H1 (cell line): ENCODE results near the gene KDF1. TPM values are rescaled to one million over a fixed set of nuclear protein-coding genes. Genes with fewer than 3 reads are reported as not detected.

Experiments used
- CTCF ChIA-PET: fragments of 300-600 bp; sonication (Branson Sonifier 250); formaldehyde crosslinking; loops from one replicate; lab custom pipeline; 2021; ENCODE audit not compliant: partially characterized antibody; lab: Charles Lee
- POLR2A ChIA-PET: fragments of 300-600 bp; sonication (Branson Sonifier 250); formaldehyde crosslinking; loops from one replicate; lab custom pipeline; 2021; ENCODE audit warnings: inconsistent platforms; ENCODE audit not compliant: partially characterized antibody; lab: Charles Lee
- DNase-seq, 2 experiments: peaks; one replicate each; pipeline versions ENCODE4 v3.0.0 to v3.0.0-alpha.2; 2010 to 2022; ENCODE audit warnings: low spot score in 2 of 2, low read depth in 1 of 2, mixed read lengths in 1 of 2
- FAIRE-seq: peaks from 2 replicates; lab custom pipeline; 2011; peaks lifted over from hg19 to GRCh38; lab: Jason Lieb, UNC
- H2AFZ ChIP-seq: 2 replicates; pipeline ENCODE4 v1.8.1; 2012; ENCODE audit warnings: low read length, inconsistent platforms
- H2AK5ac ChIP-seq: 2 replicates; pipeline ENCODE4 v1.6.1; 2013; ENCODE audit warnings: low read depth, low read length
- H2BK120ac ChIP-seq: replicated peaks from 2 replicates; pipeline ENCODE3; 2013; ENCODE audit warnings: low read depth, low read length, inconsistent platforms
- H2BK12ac ChIP-seq: 2 replicates; pipeline ENCODE4 v1.6.1; 2013; ENCODE audit warnings: low read depth, low read length
- H2BK15ac ChIP-seq: 2 replicates; pipeline ENCODE4 v1.6.1; 2013; ENCODE audit warnings: low read length
- H2BK20ac ChIP-seq: 2 replicates; pipeline ENCODE4 v1.6.1; 2013; ENCODE audit warnings: low read length
- H2BK5ac ChIP-seq: 2 replicates; pipeline ENCODE4 v1.6.1; 2013; ENCODE audit warnings: low read depth, low read length
- H3K14ac ChIP-seq: 2 replicates; pipeline ENCODE4 v1.6.1; 2013; ENCODE audit warnings: inconsistent platforms; ENCODE audit not compliant: insufficient read length
- H3K18ac ChIP-seq: 2 replicates; pipeline ENCODE4 v1.6.1; 2013; ENCODE audit warnings: low read length; ENCODE audit errors: extremely low read depth
- H3K23ac ChIP-seq: 2 replicates; pipeline ENCODE4 v1.6.1; 2013; ENCODE audit warnings: inconsistent platforms; ENCODE audit not compliant: insufficient read length
- H3K23me2 ChIP-seq: 2 replicates; pipeline ENCODE4 v1.6.1; 2013; ENCODE audit warnings: low read depth, low read length
- H3K27ac ChIP-seq: 2 replicates; pipeline ENCODE4 v1.6.1; 2011; ENCODE audit warnings: low read depth, low read length, inconsistent platforms
- H3K27me3 ChIP-seq, 4 experiments: replicated peaks in 1 of 4; 1 replicate in 1 of 4; 2 replicates in 3 of 4; pipeline versions ENCODE4 v1.6.1 to v1.8.1; 2011 to 2013; ENCODE audit warnings: low read length in 3 of 4, mild to moderate bottlenecking in 3 of 4, inconsistent platforms in 2 of 4, mixed read lengths in 2 of 4, moderate library complexity in 1 of 4; ENCODE audit not compliant: control insufficient read depth in 3 of 4, insufficient read depth in 3 of 4; ENCODE audit errors: extremely low read depth in 1 of 4
- H3K36me3 ChIP-seq, 4 experiments: 2 replicates each; pipeline versions ENCODE4 v1.6.1 to v1.8.1; 2011 to 2013; ENCODE audit warnings: mild to moderate bottlenecking in 4 of 4, low read length in 3 of 4, moderate library complexity in 2 of 4, control low read depth in 1 of 4, inconsistent platforms in 1 of 4; ENCODE audit not compliant: insufficient read depth in 4 of 4, control insufficient read depth in 2 of 4
- H3K4ac ChIP-seq: replicated peaks from 2 replicates; pipeline ENCODE3; 2013; ENCODE audit warnings: low read length, low read depth, mixed read lengths, inconsistent platforms; ENCODE audit not compliant: insufficient read length
- H3K4me1 ChIP-seq, 4 experiments: replicated peaks in 1 of 4; 1 replicate in 1 of 4; 2 replicates in 3 of 4; pipeline versions ENCODE4 v1.6.1 to v1.8.1; 2011 to 2013; ENCODE audit warnings: low read length in 3 of 4, inconsistent platforms in 2 of 4, mixed read lengths in 1 of 4; ENCODE audit not compliant: insufficient read depth in 4 of 4, control insufficient read depth in 3 of 4
- H3K4me2 ChIP-seq, 2 experiments: 2 replicates each; pipeline versions ENCODE4 v1.6.1 to v1.8.1; 2011 to 2013; ENCODE audit warnings: low read depth in 2 of 2, low read length in 2 of 2, control low read depth in 1 of 2, inconsistent platforms in 1 of 2, mild to moderate bottlenecking in 1 of 2; ENCODE audit not compliant: insufficient read depth in 1 of 2
- H3K4me3 ChIP-seq, 4 experiments: fragments of 200-600, 300-600 bp in 1 of 4; sonication (generic), shearing (Covaris generic), sonication (Bioruptor Twin) in 1 of 4; 2 replicates each; pipeline versions ENCODE4 v1.5.1 to v1.8.1; 2011 to 2016; ENCODE audit warnings: low read length in 4 of 4, low read depth in 3 of 4, control low read depth in 2 of 4, inconsistent platforms in 2 of 4, mild to moderate bottlenecking in 2 of 4, mixed read lengths in 1 of 4, moderate library complexity in 1 of 4; ENCODE audit not compliant: insufficient read depth in 2 of 4; ENCODE audit errors: extremely low read depth in 1 of 4
- H3K56ac ChIP-seq: replicated peaks from 2 replicates; pipeline ENCODE3; 2013; ENCODE audit warnings: low read depth, mild to moderate bottlenecking, mixed read lengths, low read length, inconsistent platforms; ENCODE audit not compliant: insufficient read length
- H3K79me1 ChIP-seq: 2 replicates; pipeline ENCODE4 v1.6.1; 2013; ENCODE audit warnings: low read depth, low read length, control low read depth
- H3K79me2 ChIP-seq, 2 experiments: 2 replicates each; pipeline versions ENCODE4 v1.6.1 to v1.8.1; 2012 to 2013; ENCODE audit warnings: low read length in 2 of 2, mild to moderate bottlenecking in 2 of 2, inconsistent platforms in 1 of 2; ENCODE audit not compliant: insufficient read depth in 2 of 2, control insufficient read depth in 1 of 2
- H3K9ac ChIP-seq, 4 experiments: replicated peaks in 1 of 4; 1 replicate in 1 of 4; 2 replicates in 3 of 4; pipeline versions ENCODE4 v1.6.1 to v1.8.1; 2011 to 2013; ENCODE audit warnings: low read depth in 3 of 4, low read length in 3 of 4, control low read depth in 2 of 4, mild to moderate bottlenecking in 2 of 4, moderate library complexity in 2 of 4, inconsistent platforms in 1 of 4; ENCODE audit errors: extremely low read depth in 1 of 4
- H3K9me3 ChIP-seq, 2 experiments: 2 replicates each; pipeline versions ENCODE4 v1.6.1 to v1.8.1; 2012 to 2013; ENCODE audit warnings: mild to moderate bottlenecking in 2 of 2, moderate library complexity in 2 of 2, control low read depth in 1 of 2, inconsistent platforms in 1 of 2, low read depth in 1 of 2, low read length in 1 of 2, mixed read lengths in 1 of 2; ENCODE audit not compliant: insufficient read depth in 2 of 2
- H4K20me1 ChIP-seq, 2 experiments: replicated peaks in 1 of 2; 2 replicates each; pipeline versions ENCODE3 to v1.8.1; 2011 to 2013; ENCODE audit warnings: inconsistent platforms in 2 of 2, low read length in 2 of 2, mild to moderate bottlenecking in 1 of 2; ENCODE audit not compliant: insufficient read depth in 2 of 2, control insufficient read depth in 1 of 2
- H4K5ac ChIP-seq: 2 replicates; pipeline ENCODE4 v1.6.1; 2013; ENCODE audit warnings: low read length, low read depth, mixed read lengths, inconsistent platforms; ENCODE audit not compliant: insufficient read length
- H4K8ac ChIP-seq: 2 replicates; pipeline ENCODE4 v1.8.0; 2013; ENCODE audit warnings: mild to moderate bottlenecking, moderate library complexity, low read length, inconsistent platforms; ENCODE audit not compliant: insufficient read depth; ENCODE audit errors: extremely low read depth
- H4K91ac ChIP-seq: replicated peaks from 2 replicates; pipeline ENCODE3; 2013; ENCODE audit warnings: low read length, mixed read lengths, inconsistent platforms; ENCODE audit not compliant: insufficient read length
- ASH2L ChIP-seq: fragments of 200-600, 300-600 bp; sonication (generic); IDR thresholded peaks from one replicate; pipeline ENCODE4 v1.7.1; 2017; ENCODE audit warnings: low read length
- ATF3 ChIP-seq: IDR thresholded peaks from 2 replicates; pipeline ENCODE4 v1.6.1; 2011; ENCODE audit warnings: low read depth, mild to moderate bottlenecking, low read length; ENCODE audit not compliant: insufficient read depth
- JUN ChIP-seq: IDR thresholded peaks from 2 replicates; pipeline ENCODE4 v1.6.1; 2011; ENCODE audit warnings: low read depth, mild to moderate bottlenecking, improper control_type of control experiment, low read length
- KDM4A ChIP-seq: IDR thresholded peaks from one replicate; pipeline ENCODE4 v1.7.1; 2012; ENCODE audit warnings: low read depth, mild to moderate bottlenecking, moderate library complexity, low read length, inconsistent platforms; ENCODE audit not compliant: severe bottlenecking
- NANOG ChIP-seq: IDR thresholded peaks from 2 replicates; pipeline ENCODE4 v1.6.1; 2011; ENCODE audit warnings: low read length, low read depth, mild to moderate bottlenecking, inconsistent platforms; ENCODE audit not compliant: insufficient read depth, poor library complexity, severe bottlenecking
- POLR2A ChIP-seq, 2 experiments: IDR thresholded peaks; 1 replicate in 1 of 2; 2 replicates in 1 of 2; pipeline ENCODE4 v1.6.1; 2011; ENCODE audit warnings: low read depth in 2 of 2, low read length in 2 of 2, mild to moderate bottlenecking in 2 of 2; ENCODE audit errors: control extremely low read depth in 1 of 2
- POLR2AphosphoS5 ChIP-seq: IDR thresholded peaks from 2 replicates; pipeline ENCODE4 v1.6.1; 2011; ENCODE audit warnings: low read depth, low read length
- RFX5 ChIP-seq: IDR thresholded peaks from 2 replicates; pipeline ENCODE4 v1.6.1; 2011; ENCODE audit warnings: low read depth, low read length, improper control_type of control experiment, borderline replicate concordance
- SIRT6 ChIP-seq: IDR thresholded peaks from one replicate; pipeline ENCODE4 v1.7.1; 2012; ENCODE audit warnings: low read length, inconsistent platforms
- SP1 ChIP-seq: IDR thresholded peaks from 2 replicates; pipeline ENCODE4 v1.6.1; 2011; ENCODE audit warnings: low read depth, low read length
- SRF ChIP-seq: IDR thresholded peaks from 2 replicates; pipeline ENCODE4 v1.6.1; 2011; ENCODE audit warnings: mild to moderate bottlenecking, low read depth, low read length, moderate library complexity
- SUZ12 ChIP-seq: fragments of 200-600 bp; sonication (generic); IDR thresholded peaks from 2 replicates; pipeline ENCODE4 v1.6.1; 2012; ENCODE audit warnings: mild to moderate bottlenecking, inconsistent platforms, low read length, moderate library complexity, mixed read lengths
- TCF12 ChIP-seq: IDR thresholded peaks from 2 replicates; pipeline ENCODE4 v1.6.1; 2011; ENCODE audit warnings: low read depth, mild to moderate bottlenecking, low read length
- YY1 ChIP-seq: IDR thresholded peaks from 2 replicates; pipeline ENCODE4 v1.6.1; 2011; ENCODE audit warnings: low read depth, mild to moderate bottlenecking, low read length
- WGBS, 2 experiments: shearing (Covaris generic) in 1 of 2; methylation state at CpG; one replicate each; pipeline versions ENCODE4 v1.1.6 to v1.1.7; 2013 to 2015; ENCODE audit warnings: low lambda C conversion rate in 2 of 2, mixed read lengths in 2 of 2, inconsistent platforms in 1 of 2, low coverage in 1 of 2, missing lambda C conversion rate in 1 of 2; ENCODE audit not compliant: insufficient replicate concordance in 2 of 2, insufficient coverage in 1 of 2, insufficient read length in 1 of 2; ENCODE audit errors: extremely low coverage in 1 of 2, missing lambda C conversion rate in 1 of 2; 5-methylcytosine and 5-hydroxymethylcytosine counted together
- polyA plus RNA-seq, 7 experiments: library from polyadenylated mRNA; depleted of rRNA in 3 of 7; stranded (reverse) in 5 of 7; unstranded in 2 of 7; fragments of >200 nt in 5 of 7; fragments of 200-250 nt in 2 of 7; gene quantifications; 1 replicate in 5 of 7; 2 replicates in 1 of 7; 4 replicates in 1 of 7; pipeline versions ENCODE4 v1.2.1 to v1.2.3, GENCODE V29; 2011 to 2013; ENCODE audit warnings: missing spikeins in 2 of 7, mixed read lengths in 2 of 7
- total RNA-seq: library from RNA; stranded (reverse); fragmentation: NEBNext Ultra II Directional; extraction: Animal tissue kit (Norgen Biotek cat#: 25700); gene quantifications from 2 replicates; pipeline ENCODE4 v1.2.1, GENCODE V29; 2021

The KDF1 gene
- total and polyA plus RNA-seq, 2 of the 8 experiments (the other 6 are each of a cell fraction or from before 2014, with no cell fraction given), result 16.9 to 37.5 TPM

- no peak overlapping the region for H2BK5ac ChIP-seq
- no peak overlapping the region for H3K56ac ChIP-seq
- peaks cover 8% of the 10 kb centered on the region; the same call in 1 of the 2 replicates for H3K79me1 ChIP-seq
- no peak overlapping the region for H4K5ac ChIP-seq
- no peak overlapping the region for H3K23ac ChIP-seq
- H4K8ac ChIP-seq, result no peak overlapping the region
- H2AK5ac ChIP-seq, result no peak overlapping the region
- no peak overlapping the region for H3K27ac ChIP-seq
- H3K9ac ChIP-seq, result no peak overlapping the region
- H3K4me1 ChIP-seq, result peaks cover 0 to 3% (median 0%) of the 10 kb centered on the region in 4 experiments; a peak in 1 of 7 replicates
- no peak overlapping the region for H2BK20ac ChIP-seq
- no peak overlapping the region for H2BK15ac ChIP-seq
- no peak for FAIRE-seq
- peaks cover 8 to 17% of the 10 kb centered on the region in 2 experiments for H4K20me1 ChIP-seq
- H3K18ac ChIP-seq, result no peak overlapping the region
- peaks cover 0 to 27% of the 10 kb centered on the region in 2 experiments; a peak in 2 of 4 replicates for H3K79me2 ChIP-seq
- no peak overlapping the region for H2AFZ ChIP-seq
- H3K23me2 ChIP-seq, result no peaks in the 10 kb centered on the region
- POLR2A ChIA-PET, result interaction anchor here (0.9 to 2.8 kb wide), 6 partner anchors 9 to 37 kb away, joined by 3 to 26 read pairs (median 4); partner anchors contain the start of genes GPATCH3 and KDF1
- no peaks in the 10 kb centered on the region for H3K27me3 ChIP-seq
- no peak overlapping the region for H2BK12ac ChIP-seq
- no peak overlapping the region for H3K4me3 ChIP-seq
- H3K36me3 ChIP-seq, result peaks cover 5 to 48% (median 25%) of the 10 kb centered on the region in 4 experiments; a peak in 7 of 8 replicates
- H3K14ac ChIP-seq, result no peak overlapping the region
- WGBS, 2 experiments, result 93% methylated on average over 6 of the region's 6 CpGs; no CpG with 5 or more reads in 1 of the 2 experiments
- CTCF ChIA-PET, result no interaction called here
- DNase-seq, result no peak
- H2BK120ac ChIP-seq, result no peak overlapping the region
- H4K91ac ChIP-seq, result no peak overlapping the region
- no peak overlapping the region for H3K4me2 ChIP-seq
- H3K4ac ChIP-seq, result no peak overlapping the region
- H3K9me3 ChIP-seq, result no peaks in the 10 kb centered on the region
- TF ChIP-seq ATF3 (no peak), KDM4A (no peak), RFX5 (no peak), SP1 (no peak), POLR2A (IDR thresholded peaks at IDR 0.05; ENCODE audit: control extremely low read depth in 1 of 2, low read depth in 2 of 2, low read length in 2 of 2) (no peak), SIRT6 (no peak), SRF (no peak), SUZ12 (no peak), ASH2L (no peak), YY1 (no peak), NANOG (no peak), POLR2AphosphoS5 (no peak), TCF12 (no peak), JUN (no peak)
Measured at GRCh38 chr1:26936823-26937222, 23.4 kb downstream of the KDF1 start.
